OCI-LY3 (cell line): ENCODE measurements around the gene CTCFL.

Source experiments
- EZH2phosphoT487 ChIP-seq: fragments of 200-600 bp; shearing (Covaris generic); IDR thresholded peaks from 2 replicates; pipeline ENCODE4 v1.6.1; 2018; ENCODE audit warnings: antibody characterized with exemption, mixed run types, low read depth
- TF ChIP-seq, protein P1 (sequence below): fragments of 200-600, 300-600 bp; sonication (generic); IDR thresholded peaks from 2 replicates; pipeline ENCODE4 v1.5.1; 2014; ENCODE audit warnings: antibody characterized with exemption, low read length, low read depth

GRCh38 chr20:57458400-57459160 is 66.4 kb downstream of the CTCFL start:
- TF ChIP-seq, protein P1, sequence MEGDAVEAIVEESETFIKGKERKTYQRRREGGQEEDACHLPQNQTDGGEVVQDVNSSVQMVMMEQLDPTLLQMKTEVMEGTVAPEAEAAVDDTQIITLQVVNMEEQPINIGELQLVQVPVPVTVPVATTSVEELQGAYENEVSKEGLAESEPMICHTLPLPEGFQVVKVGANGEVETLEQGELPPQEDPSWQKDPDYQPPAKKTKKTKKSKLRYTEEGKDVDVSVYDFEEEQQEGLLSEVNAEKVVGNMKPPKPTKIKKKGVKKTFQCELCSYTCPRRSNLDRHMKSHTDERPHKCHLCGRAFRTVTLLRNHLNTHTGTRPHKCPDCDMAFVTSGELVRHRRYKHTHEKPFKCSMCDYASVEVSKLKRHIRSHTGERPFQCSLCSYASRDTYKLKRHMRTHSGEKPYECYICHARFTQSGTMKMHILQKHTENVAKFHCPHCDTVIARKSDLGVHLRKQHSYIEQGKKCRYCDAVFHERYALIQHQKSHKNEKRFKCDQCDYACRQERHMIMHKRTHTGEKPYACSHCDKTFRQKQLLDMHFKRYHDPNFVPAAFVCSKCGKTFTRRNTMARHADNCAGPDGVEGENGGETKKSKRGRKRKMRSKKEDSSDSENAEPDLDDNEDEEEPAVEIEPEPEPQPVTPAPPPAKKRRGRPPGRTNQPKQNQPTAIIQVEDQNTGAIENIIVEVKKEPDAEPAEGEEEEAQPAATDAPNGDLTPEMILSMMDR, result no peak
- TF ChIP-seq EZH2phosphoT487, result no peak
